Measurements from ENCODE around the gene ITGAX. TPM values are rescaled to one million over a fixed set of nuclear protein-coding genes. Genes with fewer than 3 reads are reported as not detected.

ITGAX gene
- total RNA-seq, 1 experiment from 2014 or later = 1.6 TPM

GRCh38 chr16:31356566-31357323 is 1.8 kb downstream of the ITGAX start:
- Mint-ChIP-seq H3K4me1 (ENCODE audit: low read depth, unreplicated experiment) (peaks cover 16% of the 10 kb centered on the region), H3K27ac (ENCODE audit: unreplicated experiment) (no peak overlapping the region), H3K27me3 (ENCODE audit: unreplicated experiment) (peaks cover 34% of the 10 kb centered on the region), H3K9me3 (ENCODE audit: low read depth, unreplicated experiment) (no peaks in the 10 kb centered on the region), H3K36me3 (ENCODE audit: insufficient read depth, unreplicated experiment) (no peaks in the 10 kb centered on the region), H3K4me3 (ENCODE audit: low read depth, unreplicated experiment) (no peak overlapping the region)
- CTCF ChIA-PET = interaction anchor here (0.5 to 0.9 kb wide), 3 partner anchors 12 to 380 kb away, joined by 3 to 7 read pairs (median 4); no protein-coding TSS in a partner anchor
- BruUV-seq (replicated peaks) = no TSS peak
- intact Hi-C loops (cut with micrococcal nuclease; ENCODE audit: unreplicated experiment) = no loop called here
- TF ChIP-seq CTCF (IDR thresholded peaks at IDR 0.05; ENCODE audit: unreplicated experiment) = no peak
- DNase-seq = no peak

DNA sequence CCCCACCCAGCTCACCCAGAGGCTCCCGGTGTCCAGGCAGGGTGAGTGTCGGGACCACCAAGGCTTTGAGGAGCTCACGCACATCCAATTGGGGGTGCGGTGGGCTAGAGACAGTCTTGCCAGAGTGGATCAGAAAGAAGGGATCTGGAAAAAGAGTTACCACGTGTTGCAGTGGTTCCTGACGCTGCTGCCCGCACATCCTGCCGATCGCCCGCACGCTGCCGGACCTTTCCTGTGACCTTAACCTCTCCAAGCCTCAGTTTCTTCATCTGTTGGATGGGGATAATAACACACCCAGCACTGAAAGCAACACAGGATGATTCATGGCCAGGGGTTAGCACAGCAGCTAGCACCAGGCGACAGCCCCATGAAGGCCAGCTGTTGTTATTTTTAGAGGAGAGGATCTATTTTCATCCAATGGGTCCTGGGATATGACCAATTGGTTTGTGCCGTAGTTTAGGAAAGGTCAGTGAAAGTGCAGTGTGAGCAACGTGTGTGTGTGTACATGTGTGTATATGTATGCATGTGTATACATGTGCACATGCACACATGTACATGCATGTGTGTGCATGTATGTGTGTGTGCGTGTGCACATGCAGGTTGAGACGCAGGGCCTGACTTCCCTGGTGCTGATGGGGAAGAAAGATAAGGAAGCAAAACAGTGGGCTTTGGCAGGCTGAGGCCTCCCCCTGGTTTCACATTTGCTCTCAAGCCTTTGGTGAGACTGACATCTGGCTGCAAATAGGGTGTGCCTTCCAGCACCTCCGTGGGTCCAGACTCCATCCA is 2.5 kb downstream of the ITGAX start:
- Mint-ChIP-seq H3K27ac (ENCODE audit: unreplicated experiment) (no peak overlapping the region), H3K36me3 (ENCODE audit: insufficient read depth, unreplicated experiment) (no peaks in the 10 kb centered on the region), H3K4me1 (ENCODE audit: low read depth, unreplicated experiment) (peaks cover 16% of the 10 kb centered on the region), H3K9me3 (ENCODE audit: low read depth, unreplicated experiment) (no peaks in the 10 kb centered on the region), H3K27me3 (ENCODE audit: unreplicated experiment) (peaks cover 26% of the 10 kb centered on the region), H3K4me3 (ENCODE audit: low read depth, unreplicated experiment) (no peak overlapping the region)
- CTCF ChIA-PET = no interaction called here
- intact Hi-C loops (cut with micrococcal nuclease; ENCODE audit: unreplicated experiment) = no loop called here
- no peak for TF ChIP-seq CTCF (IDR thresholded peaks at IDR 0.05; ENCODE audit: unreplicated experiment)
- BruUV-seq (replicated peaks) = no TSS peak
- DNase-seq = no peak

DNA sequence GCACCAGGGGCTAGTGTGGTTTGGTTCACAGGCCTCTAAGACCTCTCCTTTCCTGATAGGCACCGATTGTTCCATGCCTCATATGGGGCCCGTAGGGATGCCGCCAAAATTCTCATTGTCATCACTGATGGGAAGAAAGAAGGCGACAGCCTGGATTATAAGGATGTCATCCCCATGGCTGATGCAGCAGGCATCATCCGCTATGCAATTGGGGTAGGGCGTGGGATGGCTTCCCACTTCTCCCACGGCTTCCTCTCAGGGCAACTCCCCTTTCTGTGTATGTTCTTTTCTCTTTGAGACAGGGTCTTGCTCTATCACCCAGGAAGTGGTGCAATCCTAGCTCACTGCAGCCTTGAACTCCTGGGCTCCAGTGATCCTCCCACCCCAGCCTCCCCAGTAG is 5.3 kb downstream of the ITGAX start:
- no TSS peak for BruUV-seq (replicated peaks)
- H3K9me3 Mint-ChIP-seq (ENCODE audit: low read depth, unreplicated experiment) = no peaks in the 10 kb centered on the region

More for the DNA sequence above, 5.3 kb downstream of the ITGAX start:
- peaks cover 24% of the 10 kb centered on the region for H3K27me3 Mint-ChIP-seq (ENCODE audit: unreplicated experiment)
- intact Hi-C loops (cut with micrococcal nuclease; ENCODE audit: unreplicated experiment) = no loop called here
- DNase-seq = no peak
- CTCF ChIA-PET = no interaction called here
- H3K36me3 Mint-ChIP-seq (ENCODE audit: insufficient read depth, unreplicated experiment) = no peaks in the 10 kb centered on the region
- no peak overlapping the region for H3K4me3 Mint-ChIP-seq (ENCODE audit: low read depth, unreplicated experiment)
- TF ChIP-seq CTCF (IDR thresholded peaks at IDR 0.05; ENCODE audit: unreplicated experiment) = no peak
- H3K27ac Mint-ChIP-seq (ENCODE audit: unreplicated experiment) = no peak overlapping the region
- peaks cover 3% of the 10 kb centered on the region for H3K4me1 Mint-ChIP-seq (ENCODE audit: low read depth, unreplicated experiment)

Measured in Calu3 (cell line).